Neural cell (in vitro differentiated cells): Measurements from ENCODE around the gene AFAP1L1.

ENCODE experiments used
- CTCF ChIP-seq: fragments of 450-650 bp; IDR thresholded peaks from 2 replicates; pipeline ENCODE4 v1.5.1; 2014; ENCODE audit warnings: antibody characterized with exemption, mild to moderate bottlenecking, moderate library complexity; ENCODE audit not compliant: poor library complexity, severe bottlenecking
- EP300 ChIP-seq: fragments of 450-650 bp; conservative IDR thresholded peaks from 2 replicates; pipeline ENCODE4 v1.6.1; 2014; ENCODE audit warnings: antibody characterized with exemption, mild to moderate bottlenecking, moderate library complexity; ENCODE audit not compliant: poor library complexity, severe bottlenecking
- EZH2 ChIP-seq: fragments of 200-600, 300-800 bp; shearing (Covaris generic), sonication (generic); IDR thresholded peaks from 2 replicates; pipeline ENCODE4 v1.6.1; 2014; ENCODE audit warnings: antibody characterized with exemption, low read length, borderline replicate concordance, mild to moderate bottlenecking; ENCODE audit not compliant: insufficient read depth, poor library complexity, severe bottlenecking
- SMC3 ChIP-seq: fragments of 450-650 bp; conservative IDR thresholded peaks from 2 replicates; pipeline ENCODE4 v1.6.1; 2014; ENCODE audit warnings: antibody characterized with exemption, mild to moderate bottlenecking, moderate library complexity; ENCODE audit not compliant: poor library complexity

- TF ChIP-seq CTCF (no peak), SMC3 (no peak), EP300 (no peak), EZH2 (no peak)
Observed at GRCh38 chr5:149273950-149274349, 2.3 kb downstream of the AFAP1L1 start.
